ENCODE measurements around the gene CENPP. TPM values are rescaled to one million over a fixed set of nuclear protein-coding genes. Genes with fewer than 3 reads are reported as not detected.
"Not testable (repeated sequence)": the region's sequence is repeated elsewhere in the genome, so short reads cannot be mapped to it uniquely, and the experiment has no call there.

CENPP gene
- total RNA-seq, 5 donors from 2014 or later (not counting 1 experiment from before 2014, with no cell fraction given) = 1.9 to 5.0 (median 4.3) TPM

DNA sequence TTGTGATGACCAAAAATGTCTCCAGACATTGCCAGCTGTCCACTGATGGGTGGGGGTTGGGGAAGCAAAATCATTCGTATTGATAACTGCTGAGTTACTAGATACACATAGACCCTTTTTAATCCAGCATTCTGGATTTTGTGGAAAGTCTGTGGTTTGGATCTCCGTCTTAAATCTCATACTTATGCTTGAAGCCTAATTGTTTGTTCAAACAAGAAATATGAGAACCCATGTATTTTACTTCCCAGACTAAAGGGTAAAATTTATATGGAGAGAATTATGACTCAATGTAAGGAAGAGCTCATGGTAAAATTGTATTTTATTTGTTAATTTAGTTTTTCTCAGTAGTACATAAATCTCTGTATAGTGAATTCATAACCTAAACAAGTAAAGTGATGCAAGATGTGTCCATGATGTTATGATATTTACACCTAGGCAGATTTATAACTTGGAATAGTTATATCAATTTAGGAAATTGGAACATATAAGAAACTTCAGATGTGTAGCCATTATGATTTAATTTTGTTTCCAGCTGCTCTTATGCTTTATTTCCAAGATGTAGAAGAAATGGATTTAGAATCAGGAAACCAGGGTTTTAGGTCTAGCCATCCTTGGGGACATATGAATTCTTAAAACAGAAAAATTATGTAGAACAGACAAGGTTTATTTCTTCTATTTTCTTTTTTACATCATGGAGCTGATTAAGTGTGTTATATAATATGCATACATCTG, 83.2 kb downstream of the CENPP start:
- no peaks in the 10 kb centered on the region for H3K27me3 Mint-ChIP-seq
- H3K36me3 Mint-ChIP-seq = no peaks in the 10 kb centered on the region
- peaks cover 14 to 25% of the 10 kb centered on the region in 2 experiments for H3K4me1 ChIP-seq (ENCODE audit: control insufficient read depth in 1 of 2, extremely low read depth in 1 of 2, insufficient read depth in 2 of 2, low read length in 2 of 2)
- H3K27ac ChIP-seq (ENCODE audit: low read length) = no peak overlapping the region
- H3K9me3 Mint-ChIP-seq = peaks cover 0 to 3% (median 0%) of the 10 kb centered on the region in 3 donors
- H3K9me3 ChIP-seq = no peaks in the 10 kb centered on the region
- CTCF ChIA-PET = interaction anchor here in 1 of 2 donors (0.6 kb wide), 1 partner anchor 82 kb away, joined by 3 read pairs; no protein-coding TSS in a partner anchor
- DNase-seq (no peak), ATAC-seq (replicated peaks in 1 of 4) (no peak)
- peaks cover 27 to 28% (median 27%) of the 10 kb centered on the region in 3 donors for H3K4me1 Mint-ChIP-seq
- no peak overlapping the region for H3K4me3 ChIP-seq (ENCODE audit: control insufficient read depth in 1 of 2, extremely low read depth in 1 of 2, low read length in 1 of 2)
- no peak overlapping the region for H3K27ac Mint-ChIP-seq
- H3K4me3 Mint-ChIP-seq = no peak overlapping the region
- WGBS (ENCODE audit: insufficient coverage) = no CpG with 5 or more reads among the region's 2 CpGs
- H3K27me3 ChIP-seq (replicated peaks in 1 of 2; ENCODE audit: control insufficient read depth in 2 of 2, extremely low read depth in 1 of 2, insufficient read depth in 2 of 2, low read length in 1 of 2) = no peaks in the 10 kb centered on the region
- POLR2A ChIA-PET = no interaction called here
- H3K36me3 ChIP-seq (ENCODE audit: control insufficient read depth in 2 of 2, extremely low read depth in 1 of 2, insufficient read depth in 1 of 2, low read length in 1 of 2) = no peaks in the 10 kb centered on the region

DNA sequence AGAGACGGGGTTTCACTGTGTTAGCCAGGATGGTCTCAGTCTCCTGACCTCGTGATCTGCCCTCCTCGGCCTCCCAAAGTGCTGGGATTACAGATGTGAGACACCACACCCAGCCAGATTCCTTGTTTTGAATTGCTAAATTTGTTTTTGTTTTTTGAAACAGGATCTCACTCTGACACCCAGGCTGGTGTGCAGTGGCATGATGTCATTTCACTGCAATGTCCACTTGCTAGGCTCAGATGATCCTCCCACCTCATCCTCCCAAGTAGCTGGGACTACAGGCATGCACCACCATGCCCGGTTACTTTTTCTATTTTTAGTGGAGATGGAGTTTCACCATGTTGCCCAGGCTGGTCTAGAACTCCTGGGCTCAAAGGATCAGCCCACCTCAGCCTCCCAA, 85.4 kb downstream of the CENPP start:
- CTCF ChIA-PET = not testable (repeated sequence)

DNA sequence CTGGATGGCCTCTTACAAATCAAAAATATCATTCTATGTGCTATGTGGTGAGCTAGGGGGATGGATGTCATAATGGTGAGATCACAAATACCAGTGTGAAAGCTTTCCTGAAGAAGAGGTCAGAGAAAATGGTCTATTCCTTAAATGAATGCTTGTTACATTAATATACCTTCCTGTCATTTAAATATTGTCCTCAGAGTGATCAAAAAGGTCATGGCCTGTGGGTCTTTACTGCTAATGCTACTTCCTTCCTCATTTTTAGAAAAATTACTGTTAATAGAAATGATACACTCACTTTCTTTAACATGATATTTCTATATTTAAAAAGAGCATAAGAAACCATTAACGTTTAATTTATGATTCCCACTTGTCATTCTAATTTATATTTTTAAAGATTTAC, 88.8 kb downstream of the CENPP start:
- WGBS (ENCODE audit: insufficient coverage) = no CpG with 5 or more reads among the region's 1 CpG

More for the DNA sequence above, 85.4 kb downstream of the CENPP start:
- H3K27me3 Mint-ChIP-seq; DNase-seq; H3K36me3 ChIP-seq (ENCODE audit: control insufficient read depth in 2 of 2, extremely low read depth in 1 of 2, insufficient read depth in 1 of 2, low read length in 1 of 2); H3K4me1 ChIP-seq (ENCODE audit: control insufficient read depth in 1 of 2, extremely low read depth in 1 of 2, insufficient read depth in 2 of 2, low read length in 2 of 2); H3K36me3 Mint-ChIP-seq; ATAC-seq (replicated peaks in 1 of 4); H3K9me3 Mint-ChIP-seq; POLR2A ChIA-PET; H3K27ac Mint-ChIP-seq; H3K4me3 Mint-ChIP-seq; H3K27ac ChIP-seq (ENCODE audit: low read length); H3K9me3 ChIP-seq; H3K27me3 ChIP-seq (replicated peaks in 1 of 2; ENCODE audit: control insufficient read depth in 2 of 2, extremely low read depth in 1 of 2, insufficient read depth in 2 of 2, low read length in 1 of 2); H3K4me3 ChIP-seq (ENCODE audit: control insufficient read depth in 1 of 2, extremely low read depth in 1 of 2, low read length in 1 of 2): not testable (repeated sequence)
- peaks cover 12 to 13% (median 12%) of the 10 kb centered on the region in 3 donors for H3K4me1 Mint-ChIP-seq
- no CpG with 5 or more reads among the region's 4 CpGs for whole genome bisulfite sequencing (ENCODE audit: insufficient coverage)

DNA sequence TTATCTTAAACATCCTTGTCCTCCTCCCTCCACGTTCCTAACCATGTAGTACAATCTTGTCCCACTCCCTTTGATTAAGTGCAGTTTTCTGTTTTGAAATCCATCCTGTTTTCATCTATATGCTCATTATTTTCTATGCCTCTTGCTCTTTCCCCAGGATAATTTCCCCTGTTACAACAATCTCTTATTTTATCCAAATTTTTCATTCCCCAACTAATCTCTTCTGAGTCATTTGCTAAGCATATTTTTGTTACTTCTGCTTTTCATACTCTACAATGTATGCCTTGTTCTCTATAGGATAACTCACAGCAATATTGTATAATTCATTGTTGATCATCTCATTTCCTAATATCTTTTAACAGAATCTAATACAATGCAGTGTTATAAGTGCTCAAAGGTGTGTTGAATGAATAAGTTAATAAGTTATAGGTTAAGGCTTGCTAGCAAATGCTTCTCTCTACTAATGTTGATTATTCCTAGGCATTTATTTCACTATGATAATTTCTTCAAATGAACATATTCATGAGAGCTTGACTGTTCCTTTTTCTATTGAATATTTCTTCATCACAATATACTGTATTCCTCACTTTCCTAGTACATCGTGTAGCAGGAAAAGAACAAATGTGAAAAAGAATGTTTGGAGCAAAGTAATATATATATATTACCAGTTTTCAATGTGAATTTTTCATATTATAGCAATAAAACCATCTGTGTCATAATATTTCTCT, 97.0 kb downstream of the CENPP start:
- no peak overlapping the region for H3K27ac Mint-ChIP-seq
- ChIA-PET CTCF (no interaction called here), POLR2A (interaction anchor here in 1 of 2 donors (0.6 kb wide), 1 partner anchor 8 kb away, joined by 3 read pairs; no protein-coding TSS in a partner anchor)
- no peaks in the 10 kb centered on the region for H3K4me1 ChIP-seq (ENCODE audit: control insufficient read depth in 1 of 2, extremely low read depth in 1 of 2, insufficient read depth in 2 of 2, low read length in 2 of 2)
- WGBS (ENCODE audit: insufficient coverage) = 82% methylated on average over 1 of the region's 2 CpGs
- no peaks in the 10 kb centered on the region for H3K9me3 Mint-ChIP-seq
- no peak overlapping the region for H3K4me3 ChIP-seq (ENCODE audit: control insufficient read depth in 1 of 2, extremely low read depth in 1 of 2, low read length in 1 of 2)
- H3K27me3 Mint-ChIP-seq = no peaks in the 10 kb centered on the region
- H3K4me1 Mint-ChIP-seq = no peaks in the 10 kb centered on the region
- no peak overlapping the region for H3K4me3 Mint-ChIP-seq
- no peak for DNase-seq
- no peaks in the 10 kb centered on the region for H3K27me3 ChIP-seq (replicated peaks in 1 of 2; ENCODE audit: control insufficient read depth in 2 of 2, extremely low read depth in 1 of 2, insufficient read depth in 2 of 2, low read length in 1 of 2)
- H3K27ac ChIP-seq (ENCODE audit: low read length) = no peak overlapping the region
- peaks cover 5% of the 10 kb centered on the region for H3K36me3 Mint-ChIP-seq
- no peaks in the 10 kb centered on the region for H3K36me3 ChIP-seq (ENCODE audit: control insufficient read depth in 2 of 2, extremely low read depth in 1 of 2, insufficient read depth in 1 of 2, low read length in 1 of 2)
- ATAC-seq (replicated peaks in 1 of 4) = no peak
- no peaks in the 10 kb centered on the region for H3K9me3 ChIP-seq

More for the DNA sequence above, 88.8 kb downstream of the CENPP start:
- no peaks in the 10 kb centered on the region for H3K27me3 Mint-ChIP-seq
- H3K4me3 Mint-ChIP-seq = no peak overlapping the region
- Histone ChIP-seq H3K9me3 (no peaks in the 10 kb centered on the region), H3K36me3 (ENCODE audit: control insufficient read depth in 2 of 2, extremely low read depth in 1 of 2, insufficient read depth in 1 of 2, low read length in 1 of 2) (no peaks in the 10 kb centered on the region), H3K4me1 (ENCODE audit: control insufficient read depth in 1 of 2, extremely low read depth in 1 of 2, insufficient read depth in 2 of 2, low read length in 2 of 2) (no peaks in the 10 kb centered on the region), H3K27me3 (replicated peaks in 1 of 2; ENCODE audit: control insufficient read depth in 2 of 2, extremely low read depth in 1 of 2, insufficient read depth in 2 of 2, low read length in 1 of 2) (no peaks in the 10 kb centered on the region), H3K4me3 (ENCODE audit: control insufficient read depth in 1 of 2, extremely low read depth in 1 of 2, low read length in 1 of 2) (no peak overlapping the region), H3K27ac (ENCODE audit: low read length) (no peak overlapping the region)
- CTCF ChIA-PET = no interaction called here
- POLR2A ChIA-PET = interaction anchor here in 1 of 2 donors (0.6 kb wide), 1 partner anchor 1035 kb away, joined by 5 read pairs; no protein-coding TSS in a partner anchor
- no peaks in the 10 kb centered on the region for H3K36me3 Mint-ChIP-seq
- peaks cover 0 to 3% (median 0%) of the 10 kb centered on the region in 3 donors for H3K9me3 Mint-ChIP-seq
- no peak overlapping the region for H3K27ac Mint-ChIP-seq
- DNase-seq (no peak), ATAC-seq (replicated peaks in 1 of 4) (no peak)
- no peaks in the 10 kb centered on the region for H3K4me1 Mint-ChIP-seq

DNA sequence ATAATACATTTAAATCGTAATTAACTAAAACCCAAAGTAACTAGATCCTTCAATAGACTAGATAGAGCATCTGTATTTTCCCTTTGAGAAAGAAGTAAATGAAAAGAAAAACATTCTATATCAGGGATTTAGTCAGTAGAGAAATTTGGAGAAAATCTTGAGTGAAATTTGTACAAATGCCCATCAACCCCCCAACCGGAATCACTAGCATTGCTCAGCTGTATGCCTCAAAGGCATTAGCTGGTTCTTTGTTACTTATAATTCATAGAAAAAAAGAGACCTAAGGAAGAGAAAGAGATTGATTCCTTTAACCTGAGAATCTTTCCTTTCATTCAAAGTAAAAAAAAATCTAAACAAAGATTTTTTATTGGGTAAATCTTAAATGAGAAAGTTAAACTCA, 97.9 kb downstream of the CENPP start:
- H3K27ac Mint-ChIP-seq = no peak overlapping the region
- CTCF ChIA-PET = no interaction called here
- no peaks in the 10 kb centered on the region for H3K9me3 Mint-ChIP-seq

DNA sequence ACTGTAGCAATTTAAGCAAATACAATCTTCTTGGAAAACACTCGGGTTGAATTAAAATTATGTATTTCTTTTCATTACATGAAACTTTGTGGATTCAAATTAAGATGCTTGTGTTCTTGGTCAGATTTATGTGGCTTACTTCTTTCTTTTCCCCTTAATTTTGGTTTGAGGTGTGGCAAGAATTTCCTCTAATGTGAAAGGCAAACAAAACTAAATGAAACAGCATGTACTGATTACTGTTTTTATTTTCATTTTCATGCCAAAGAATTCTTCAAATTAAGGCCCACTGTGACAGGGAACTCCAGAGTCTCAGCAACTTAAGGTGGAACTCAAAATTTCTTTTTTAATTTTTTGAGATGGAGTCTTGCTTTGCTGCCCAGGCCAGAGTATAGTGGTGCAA, 98.6 kb downstream of the CENPP start, which contains the start of gene OMD:
Gene OMD (minus strand): TSS at position 132 of the 400 bp plus-strand sequence. CDS start 6,913 bp downstream, outside the sequence.
- no peak within 1 kb of the TSS for H3K4me3 Mint-ChIP-seq
- Histone ChIP-seq H3K9me3 (no peaks in the 10 kb centered on the region), H3K27ac (ENCODE audit: low read length) (no peak within 1 kb of the TSS), H3K4me3 (ENCODE audit: control insufficient read depth in 1 of 2, extremely low read depth in 1 of 2, low read length in 1 of 2) (no peak within 1 kb of the TSS), H3K27me3 (replicated peaks in 1 of 2; ENCODE audit: control insufficient read depth in 2 of 2, extremely low read depth in 1 of 2, insufficient read depth in 2 of 2, low read length in 1 of 2) (no peaks in the 10 kb centered on the region), H3K36me3 (ENCODE audit: control insufficient read depth in 2 of 2, extremely low read depth in 1 of 2, insufficient read depth in 1 of 2, low read length in 1 of 2) (no peaks in the 10 kb centered on the region), H3K4me1 (ENCODE audit: control insufficient read depth in 1 of 2, extremely low read depth in 1 of 2, insufficient read depth in 2 of 2, low read length in 2 of 2) (no peaks in the 10 kb centered on the region)
- no peaks in the 10 kb centered on the region for H3K27me3 Mint-ChIP-seq
- DNase-seq (no peak), ATAC-seq (replicated peaks in 1 of 4) (no peak)
- ChIA-PET POLR2A (no interaction called here), CTCF (no interaction called here)
- H3K36me3 Mint-ChIP-seq = peaks cover 5% of the 10 kb centered on the region
- WGBS (ENCODE audit: insufficient coverage) = no CpG with 5 or more reads among the region's 1 CpG
- no peaks in the 10 kb centered on the region for H3K4me1 Mint-ChIP-seq
- H3K9me3 Mint-ChIP-seq = no peaks in the 10 kb centered on the region
- no peak within 1 kb of the TSS for H3K27ac Mint-ChIP-seq

More for the DNA sequence above, 97.9 kb downstream of the CENPP start:
- DNase-seq = no peak
- Histone ChIP-seq H3K27me3 (replicated peaks in 1 of 2; ENCODE audit: control insufficient read depth in 2 of 2, extremely low read depth in 1 of 2, insufficient read depth in 2 of 2, low read length in 1 of 2) (no peaks in the 10 kb centered on the region), H3K4me1 (ENCODE audit: control insufficient read depth in 1 of 2, extremely low read depth in 1 of 2, insufficient read depth in 2 of 2, low read length in 2 of 2) (no peaks in the 10 kb centered on the region), H3K36me3 (ENCODE audit: control insufficient read depth in 2 of 2, extremely low read depth in 1 of 2, insufficient read depth in 1 of 2, low read length in 1 of 2) (no peaks in the 10 kb centered on the region), H3K9me3 (no peaks in the 10 kb centered on the region), H3K4me3 (ENCODE audit: control insufficient read depth in 1 of 2, extremely low read depth in 1 of 2, low read length in 1 of 2) (no peak overlapping the region), H3K27ac (ENCODE audit: low read length) (no peak overlapping the region)
- no peaks in the 10 kb centered on the region for H3K27me3 Mint-ChIP-seq
- H3K4me3 Mint-ChIP-seq = no peak overlapping the region
- WGBS (ENCODE audit: insufficient coverage) = no CpG with 5 or more reads among the region's 2 CpGs
- no peak for ATAC-seq (replicated peaks in 1 of 4)
- POLR2A ChIA-PET = no interaction called here
- H3K4me1 Mint-ChIP-seq = no peaks in the 10 kb centered on the region
- peaks cover 5% of the 10 kb centered on the region for H3K36me3 Mint-ChIP-seq
